Liver (tissue), 9 donors: ENCODE data around the gene TRAPPC3L. TPM values are rescaled to one million over a fixed set of nuclear protein-coding genes. Genes with fewer than 3 reads are reported as not detected.

ENCODE experiments used
- DNase-seq: peaks from one replicate; pipeline ENCODE4 v3.0.0-alpha.2; 2017; ENCODE audit warnings: low spot score
- H3K27ac ChIP-seq, 2 donors: one replicate each; pipeline ENCODE4 v1.7.0; 2013; ENCODE audit warnings: inconsistent platforms in 2 of 2, low read length in 2 of 2, control low read depth in 1 of 2, low read depth in 1 of 2, mild to moderate bottlenecking in 1 of 2
- H3K27me3 ChIP-seq, 4 donors: one replicate each; pipeline versions ENCODE4 v1.6.1 to v1.7.0; 2013; ENCODE audit warnings: low read length in 3 of 4, inconsistent platforms in 1 of 4, mild to moderate bottlenecking in 1 of 4, moderate library complexity in 1 of 4; ENCODE audit not compliant: control insufficient read depth in 4 of 4, insufficient read depth in 4 of 4
- H3K36me3 ChIP-seq, 4 donors: one replicate each; pipeline versions ENCODE4 v1.6.1 to v1.7.0; 2013; ENCODE audit warnings: low read length in 3 of 4, mild to moderate bottlenecking in 3 of 4, low read depth in 1 of 4, moderate library complexity in 1 of 4; ENCODE audit not compliant: control insufficient read depth in 4 of 4, insufficient read depth in 3 of 4
- H3K4me1 ChIP-seq, 4 donors: one replicate each; pipeline versions ENCODE4 v1.6.1 to v1.7.0; 2013; ENCODE audit warnings: low read length in 3 of 4, mild to moderate bottlenecking in 3 of 4, moderate library complexity in 1 of 4; ENCODE audit not compliant: control insufficient read depth in 4 of 4, insufficient read depth in 4 of 4
- H3K4me3 ChIP-seq, 3 donors: one replicate each; pipeline versions ENCODE4 v1.6.1 to v1.7.0; 2013; ENCODE audit warnings: low read length in 3 of 3, control low read depth in 1 of 3, low read depth in 1 of 3, mild to moderate bottlenecking in 1 of 3
- H3K9ac ChIP-seq, 2 donors: one replicate each; pipeline ENCODE4 v1.7.0; 2013; ENCODE audit warnings: low read length in 2 of 2, mild to moderate bottlenecking in 2 of 2, moderate library complexity in 2 of 2, control low read depth in 1 of 2, low read depth in 1 of 2
- H3K9me3 ChIP-seq, 4 donors: one replicate each; pipeline versions ENCODE4 v1.6.1 to v1.7.0; 2013; ENCODE audit warnings: low read length in 3 of 4; ENCODE audit not compliant: control insufficient read depth in 4 of 4
- ATF3 ChIP-seq: IDR thresholded peaks from 2 replicates; pipeline ENCODE4 v1.6.1; 2016; ENCODE audit warnings: antibody characterized with exemption
- CTCF ChIP-seq: fragments of 150-350 bp; IDR thresholded peaks from 2 replicates; pipeline ENCODE4 v1.5.1; 2017; ENCODE audit warnings: improper control_type of control experiment, low read depth, low read length; ENCODE audit not compliant: missing input control
- EGR1 ChIP-seq, 2 donors: IDR thresholded peaks; 2 replicates each; pipeline ENCODE4 v1.6.1; 2016 to 2018; ENCODE audit warnings: antibody characterized with exemption in 2 of 2, low read depth in 2 of 2
- FOXA1 ChIP-seq: IDR thresholded peaks from 2 replicates; pipeline ENCODE4 v1.6.1; 2016; ENCODE audit warnings: antibody characterized with exemption
- FOXA2 ChIP-seq: IDR thresholded peaks from 2 replicates; pipeline ENCODE4 v1.6.1; 2016; ENCODE audit warnings: antibody characterized with exemption
- GABPA ChIP-seq, 2 donors: IDR thresholded peaks in 1 of 2; conservative IDR thresholded peaks in 1 of 2; 2 replicates each; pipeline ENCODE4 v1.6.1; 2016; ENCODE audit warnings: antibody characterized with exemption in 2 of 2, mild to moderate bottlenecking in 1 of 2, moderate library complexity in 1 of 2
- HNF4A ChIP-seq, 2 donors: conservative IDR thresholded peaks; 2 replicates each; pipeline ENCODE4 v1.6.1; 2016; ENCODE audit warnings: antibody characterized with exemption in 2 of 2, mild to moderate bottlenecking in 2 of 2
- HNF4G ChIP-seq: IDR thresholded peaks from 2 replicates; pipeline ENCODE4 v1.6.1; 2016; ENCODE audit warnings: antibody characterized with exemption
- JUND ChIP-seq, 2 donors: IDR thresholded peaks; 2 replicates each; pipeline ENCODE4 v1.6.1; 2016; ENCODE audit warnings: antibody characterized with exemption in 2 of 2
- MAX ChIP-seq: IDR thresholded peaks from 2 replicates; pipeline ENCODE4 v1.6.1; 2016; ENCODE audit warnings: antibody characterized with exemption
- NR2F2 ChIP-seq: IDR thresholded peaks from 2 replicates; pipeline ENCODE4 v1.6.1; 2016; ENCODE audit warnings: antibody characterized with exemption
- RAD21 ChIP-seq, 2 donors: IDR thresholded peaks; 2 replicates each; pipeline ENCODE4 v1.6.1; 2016; ENCODE audit warnings: antibody characterized with exemption in 2 of 2, mild to moderate bottlenecking in 2 of 2
- REST ChIP-seq: IDR thresholded peaks from 2 replicates; pipeline ENCODE4 v1.6.1; 2016; ENCODE audit warnings: antibody characterized with exemption, mild to moderate bottlenecking
- RXRA ChIP-seq, 2 donors: IDR thresholded peaks; 2 replicates each; pipeline ENCODE4 v1.6.1; 2017 to 2018; ENCODE audit warnings: antibody characterized with exemption in 2 of 2, mild to moderate bottlenecking in 1 of 2
- SP1 ChIP-seq: IDR thresholded peaks from 2 replicates; pipeline ENCODE4 v1.6.1; 2018; ENCODE audit warnings: antibody characterized with exemption, mild to moderate bottlenecking
- TAF1 ChIP-seq: conservative IDR thresholded peaks from 2 replicates; pipeline ENCODE4 v1.6.1; 2016; ENCODE audit warnings: antibody characterized with exemption, mild to moderate bottlenecking
- YY1 ChIP-seq: IDR thresholded peaks from 2 replicates; pipeline ENCODE4 v1.6.1; 2016; ENCODE audit warnings: antibody characterized with exemption, mild to moderate bottlenecking
- ZBTB33 ChIP-seq: IDR thresholded peaks from 2 replicates; pipeline ENCODE4 v1.6.1; 2016; ENCODE audit warnings: antibody characterized with exemption
- polyA plus RNA-seq, 2 donors: library from polyadenylated mRNA; stranded (reverse) in 1 of 2; unstranded in 1 of 2; fragments of 200-250 nt in 1 of 2; fragments of >200 nt in 1 of 2; fragmentation: Nextera tagmentation in 1 of 2; extraction: Ambion mirVana in 1 of 2; gene quantifications; one replicate each; pipeline versions ENCODE4 v1.2.1 to v1.2.3, GENCODE V29; 2013 to 2015
- total RNA-seq, 2 donors: library from RNA; depleted of rRNA; stranded (reverse); fragments of >200 nt; gene quantifications; one replicate each; pipeline ENCODE4 v1.2.3, GENCODE V29; 2014
- donor health status: healthy.
- donor health status: healthy.
- donor health status: healthy.
- donor health status: healthy.
- donor health status: healthy.

TRAPPC3L gene
- total and polyA plus RNA-seq, 4 donors = 0.08 to 0.21 (median 0.16) TPM

- H3K9me3 ChIP-seq = peaks cover 0 to 4% (median under 1%) of the 10 kb centered on the region in 4 donors
- no peaks in the 10 kb centered on the region for H3K4me1 ChIP-seq
- no peak overlapping the region for H3K27ac ChIP-seq
- H3K27me3 ChIP-seq = no peaks in the 10 kb centered on the region
- TF ChIP-seq MAX = no peak
- no peak for TF ChIP-seq TAF1
- TF ChIP-seq JUND (IDR thresholded peaks at IDR 0.05) = no peak
- TF ChIP-seq HNF4G = no peak
- no peak for TF ChIP-seq HNF4A (conservative IDR thresholded peaks at IDR 0.05)
- no peak for TF ChIP-seq RAD21 (IDR thresholded peaks at IDR 0.05)
- no peak for TF ChIP-seq SP1
- no peak for TF ChIP-seq FOXA1
- no peak for TF ChIP-seq CTCF
- no peak for TF ChIP-seq GABPA (IDR thresholded peaks at IDR 0.05 in 1 of 2, conservative IDR thresholded peaks at IDR 0.05 in 1 of 2)
- TF ChIP-seq RXRA (IDR thresholded peaks at IDR 0.05) = no peak
- no peak for TF ChIP-seq ATF3
- TF ChIP-seq FOXA2 = no peak
- no peak for TF ChIP-seq ZBTB33
- TF ChIP-seq YY1 = no peak
- no peak for TF ChIP-seq EGR1 (IDR thresholded peaks at IDR 0.05; ENCODE audit: low read depth in 2 of 2)
- TF ChIP-seq NR2F2 = no peak
- no peak for TF ChIP-seq REST
- H3K9ac ChIP-seq = peak overlapping the region in 1 of 2 donors; percentile 20
- no peak for DNase-seq
- peak overlapping the region in 1 of 3 donors; percentile 19 for H3K4me3 ChIP-seq
- no peaks in the 10 kb centered on the region for H3K36me3 ChIP-seq
Measured at GRCh38 chr6:116512734-116513133, 32.8 kb downstream of the TRAPPC3L start.
